ENCODE measurements around the gene KIF26B.
"Not testable (repeated sequence)": the region's sequence is repeated elsewhere in the genome, so short reads cannot be mapped to it uniquely, and the experiment has no call there.

The KIF26B gene

DNA sequence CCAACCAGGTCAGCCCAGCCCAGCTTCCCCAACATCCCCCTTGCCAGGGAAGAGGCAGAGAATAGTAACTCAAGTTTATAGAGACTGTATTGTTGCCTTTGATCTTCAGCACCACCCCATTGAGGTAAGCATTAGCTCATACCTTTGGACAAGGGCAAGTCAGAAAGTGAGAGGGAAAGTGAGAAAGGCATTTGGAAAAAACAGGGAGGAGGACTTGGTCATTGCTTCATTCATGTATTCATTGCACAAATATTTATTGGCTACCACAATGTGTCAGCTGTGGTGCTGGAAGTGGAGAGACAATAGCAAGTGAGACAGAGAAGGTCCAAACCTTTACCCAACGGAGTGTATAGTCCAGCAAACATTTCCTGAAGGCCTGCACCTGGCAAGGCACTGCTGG, 561.2 kb downstream of the KIF26B start:
- no peak for FAIRE-seq

GRCh38 chr1:245716561-245716960, 561.8 kb downstream of the KIF26B start:
- no peak for FAIRE-seq

DNA sequence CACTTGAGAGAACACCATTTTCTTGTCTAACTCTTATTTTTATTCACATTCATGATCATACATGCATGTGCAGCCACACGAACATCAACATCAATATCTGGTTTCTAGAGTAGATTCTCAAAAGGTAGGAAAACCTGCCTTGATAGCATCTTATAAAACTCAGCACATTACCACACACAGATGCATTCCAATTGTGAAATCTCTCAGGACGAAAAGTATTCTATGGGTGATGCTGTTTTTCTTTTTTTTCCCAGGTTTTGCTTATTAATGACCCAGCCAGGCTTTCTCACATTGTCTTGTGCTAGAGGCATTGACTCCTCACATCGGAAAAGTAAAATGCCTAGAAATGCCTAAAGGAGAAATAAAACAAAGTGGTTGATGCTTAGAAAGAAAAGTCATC, 562.8 kb downstream of the KIF26B start:
- no peak for FAIRE-seq

DNA sequence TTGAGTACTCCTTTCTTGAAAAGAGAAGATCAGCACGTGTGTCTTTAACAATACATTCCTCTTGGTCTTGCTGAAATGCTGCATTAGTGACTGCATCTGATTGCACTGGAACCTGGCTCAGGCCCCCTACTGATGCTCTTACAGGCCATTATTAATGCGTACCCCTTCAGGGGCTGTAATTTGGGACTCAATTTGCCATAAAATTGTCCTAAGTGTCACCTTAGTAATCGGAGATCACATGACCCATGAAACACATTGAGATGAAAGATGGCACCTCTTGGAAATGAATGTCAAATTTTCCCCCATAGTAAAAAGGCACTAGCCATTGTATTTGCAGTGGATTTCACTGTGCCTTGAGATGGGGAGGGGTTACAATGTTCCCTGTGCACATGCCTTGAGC, 563.3 kb downstream of the KIF26B start:
- no peak for FAIRE-seq

DNA sequence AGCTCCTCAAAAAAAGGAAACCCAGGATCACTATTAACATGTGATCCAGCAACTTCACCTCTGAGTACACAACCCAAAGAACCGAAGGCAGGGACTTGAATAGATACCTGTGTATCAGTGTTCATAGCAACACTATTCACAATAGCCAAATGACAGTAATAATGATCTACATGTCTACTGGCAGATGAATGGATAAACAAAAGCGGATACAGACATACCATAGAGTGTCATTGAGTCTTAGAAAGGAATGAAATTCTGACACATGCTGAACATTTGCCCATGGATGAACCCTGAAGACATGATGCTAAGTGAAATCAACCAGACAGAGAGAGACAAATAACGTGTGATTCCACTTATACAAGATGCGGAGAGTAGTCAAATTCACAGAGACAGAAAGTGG, 564.2 kb downstream of the KIF26B start:
- FAIRE-seq: no peak

- no peak for FAIRE-seq
Observed at GRCh38 chr1:245721488-245721887, 566.7 kb downstream of the KIF26B start.

GRCh38 chr1:245728035-245728434, 573.2 kb downstream of the KIF26B start:
- FAIRE-seq: not testable (repeated sequence)

DNA sequence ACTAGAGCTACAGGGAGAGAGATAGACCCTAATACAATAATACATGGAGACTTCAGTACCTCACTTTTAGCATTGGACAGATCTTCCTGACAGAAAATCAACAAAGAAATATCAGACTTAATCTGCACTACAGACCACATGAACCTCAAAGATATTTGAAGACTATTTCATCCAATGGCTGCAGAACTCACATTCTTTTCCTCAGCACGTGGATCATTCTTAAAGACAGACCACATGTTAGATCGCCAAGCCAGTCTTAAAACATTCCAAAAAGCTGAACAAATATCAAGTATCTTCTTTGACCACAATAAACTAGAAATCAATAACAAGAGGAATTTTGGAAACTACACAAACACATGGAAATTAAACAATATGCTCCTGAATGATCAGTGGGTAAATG, 576.0 kb downstream of the KIF26B start:
- peak; percentile 31 for FAIRE-seq

GRCh38 chr1:245740336-245740735, 585.6 kb downstream of the KIF26B start:
- not testable (repeated sequence) for FAIRE-seq

GRCh38 chr1:245742896-245743295, 588.1 kb downstream of the KIF26B start:
- FAIRE-seq: no peak

GRCh38 chr1:245748240-245748639, 593.5 kb downstream of the KIF26B start:
- FAIRE-seq: no peak

DNA sequence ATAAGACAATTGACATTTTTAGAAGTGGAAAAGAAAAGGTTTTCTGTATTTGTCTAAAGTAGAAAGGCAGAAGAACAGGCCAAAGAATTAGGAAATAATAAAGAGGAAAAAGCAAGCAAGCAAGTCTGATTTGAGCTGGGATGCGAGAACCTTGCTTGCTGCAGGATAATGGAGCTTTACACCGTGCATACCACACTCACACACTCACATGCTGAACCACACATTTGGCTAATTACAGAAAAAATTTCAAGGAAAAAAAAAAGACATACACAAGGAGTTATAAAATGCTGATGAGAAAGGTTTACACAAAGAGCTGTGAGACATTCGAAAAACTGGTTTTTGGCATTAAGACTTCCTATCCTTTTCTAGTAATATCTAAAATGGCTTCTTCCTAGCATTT, 593.9 kb downstream of the KIF26B start:
- no peak for FAIRE-seq

DNA sequence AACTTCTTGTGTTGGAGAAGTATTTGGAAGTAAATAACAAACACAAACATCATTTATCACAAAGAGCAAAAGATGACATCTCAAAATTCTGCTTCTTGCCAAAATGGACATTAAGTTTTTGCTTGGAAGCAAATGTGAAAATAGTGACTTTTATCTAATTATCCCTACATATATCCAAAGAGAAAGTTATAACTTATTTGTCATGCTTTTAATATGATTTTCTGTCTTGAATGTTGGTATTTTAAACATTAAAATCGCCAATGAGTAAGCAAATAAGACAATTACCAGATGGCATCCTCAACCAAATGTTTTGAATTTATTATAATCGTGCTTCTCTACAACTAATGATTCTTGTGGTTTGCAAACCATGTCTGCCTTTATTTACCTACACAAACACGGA, 594.3 kb downstream of the KIF26B start:
- no peak for FAIRE-seq

DNA sequence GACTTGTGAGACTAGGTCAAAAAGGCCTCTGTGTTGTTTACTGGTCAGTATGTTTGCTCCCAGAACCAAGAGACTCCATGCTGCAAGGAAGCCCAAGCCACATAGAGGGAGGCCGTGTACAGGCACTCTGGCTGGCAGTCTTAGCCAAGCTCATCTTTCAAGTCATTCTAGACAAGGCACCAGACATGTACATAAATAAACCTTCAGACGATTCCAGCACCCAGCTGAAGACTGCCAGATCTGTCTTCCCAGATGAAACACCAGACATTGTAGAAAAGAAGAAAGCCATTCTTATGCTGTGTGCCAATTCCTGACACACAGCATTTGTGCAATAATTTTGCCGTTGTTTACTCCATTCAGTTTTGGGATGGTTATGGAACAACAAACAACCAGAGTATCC, 595.5 kb downstream of the KIF26B start:
- FAIRE-seq: no peak

DNA sequence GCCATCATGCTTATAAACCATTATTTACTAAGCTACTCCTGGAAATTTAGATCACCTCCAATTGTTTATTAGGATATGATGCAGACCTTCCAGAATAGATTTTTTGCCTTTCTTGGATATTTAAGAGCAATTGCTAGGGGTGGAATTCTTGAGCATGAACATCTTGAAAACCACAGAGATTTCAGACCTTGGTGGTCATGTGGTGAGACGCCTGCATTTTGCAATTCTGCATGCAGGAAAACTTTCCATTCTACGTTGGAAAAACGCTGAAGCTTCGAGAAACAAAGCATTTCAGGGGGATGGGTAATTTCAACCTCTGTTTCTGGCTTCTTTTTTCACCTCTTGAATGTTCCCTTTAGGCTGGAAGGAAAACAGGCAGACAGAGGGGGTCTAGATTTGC, 596.3 kb downstream of the KIF26B start:
- no peak for FAIRE-seq

DNA sequence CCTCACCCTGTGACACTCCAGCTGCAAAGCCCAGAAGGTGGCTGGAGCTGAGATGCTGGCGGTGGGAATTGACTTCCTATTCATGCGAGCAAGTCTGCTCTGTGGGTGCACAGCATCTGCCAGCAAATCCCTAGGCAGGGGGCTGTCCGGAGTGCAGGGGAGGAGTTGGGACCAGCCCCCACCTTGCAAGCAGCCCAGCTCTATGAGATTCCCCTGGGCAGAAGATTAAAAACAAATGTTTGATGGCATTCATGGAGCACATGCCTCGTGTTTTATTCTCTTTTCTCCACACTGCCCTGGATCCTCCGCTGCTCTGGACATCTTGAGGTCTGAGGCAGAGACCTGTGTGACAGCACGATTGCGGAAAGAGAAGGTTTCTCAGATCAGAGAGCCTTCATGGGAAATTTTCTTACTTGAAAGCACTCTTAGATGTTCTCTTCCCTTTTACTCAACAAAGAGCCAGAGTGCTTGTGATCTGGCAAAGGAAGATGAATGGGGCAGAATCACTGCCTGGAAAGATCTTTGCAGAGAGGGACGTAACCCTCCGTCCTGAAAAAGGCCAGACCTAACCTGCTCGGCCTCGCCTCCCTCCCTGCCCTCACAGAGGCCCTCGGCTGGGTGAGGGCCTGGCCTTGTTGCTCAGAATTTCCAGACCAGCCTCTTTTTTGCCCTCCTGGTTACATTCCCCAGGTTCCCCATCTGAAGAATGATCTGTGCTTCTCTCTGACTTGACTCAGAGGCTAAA, 597.1 kb downstream of the KIF26B start:
- no peak for FAIRE-seq

DNA sequence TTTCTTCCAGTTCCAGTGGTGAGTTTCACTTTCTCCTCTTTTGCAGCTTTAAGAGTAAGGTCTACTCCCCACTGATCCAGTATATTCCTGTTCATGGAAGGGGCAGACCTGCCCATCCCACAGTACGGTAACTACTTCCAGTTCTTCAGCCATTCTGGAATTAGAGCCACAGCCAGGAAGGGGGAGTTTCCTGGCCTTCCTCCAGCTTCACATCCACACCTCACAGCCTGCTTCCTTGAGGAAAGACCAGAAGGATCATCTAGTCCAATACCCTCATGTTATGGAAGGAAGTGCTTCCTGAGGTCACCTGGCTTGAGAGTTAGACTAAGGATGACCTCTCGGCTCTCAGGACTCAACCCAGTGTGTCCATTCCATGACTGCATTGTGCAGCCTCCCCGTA, 597.8 kb downstream of the KIF26B start:
- no peak for FAIRE-seq

DNA sequence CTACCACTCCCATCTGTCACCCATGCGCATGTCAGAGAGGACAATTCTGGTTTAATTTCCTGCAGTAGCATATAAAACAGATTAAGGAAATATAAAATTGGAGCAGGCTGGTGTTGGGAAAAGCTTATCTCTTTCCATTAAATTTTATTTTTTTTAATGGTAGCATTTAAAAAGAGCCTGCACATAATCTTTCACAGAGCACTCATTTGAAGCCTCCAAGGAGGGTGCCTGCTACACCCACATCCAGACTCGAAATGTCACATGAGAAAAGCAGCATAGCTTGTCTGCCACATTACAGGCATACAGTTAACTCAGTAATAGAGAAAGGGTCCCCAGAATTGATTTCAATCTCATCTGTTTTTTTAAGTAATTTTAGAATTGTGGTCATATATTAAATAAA, 599.0 kb downstream of the KIF26B start:
- no peak for FAIRE-seq

GRCh38 chr1:245754463-245754961, 599.7 kb downstream of the KIF26B start:
- no peak for FAIRE-seq

All from endometrium (tissue), 2 donors.